Suppressor macrophage treated with lipopolysaccharide for 1 hour (primary cell): ENCODE results near the gene BRK1.
"Not testable (repeated sequence)": the region's sequence is repeated elsewhere in the genome, so short reads cannot be mapped to it uniquely, and the experiment has no call there.

Source experiments
- DNase-seq, 3 donors: peaks; one replicate each; pipeline ENCODE4 v3.0.0-alpha.2; 2020 to 2022

Gene BRK1

DNA sequence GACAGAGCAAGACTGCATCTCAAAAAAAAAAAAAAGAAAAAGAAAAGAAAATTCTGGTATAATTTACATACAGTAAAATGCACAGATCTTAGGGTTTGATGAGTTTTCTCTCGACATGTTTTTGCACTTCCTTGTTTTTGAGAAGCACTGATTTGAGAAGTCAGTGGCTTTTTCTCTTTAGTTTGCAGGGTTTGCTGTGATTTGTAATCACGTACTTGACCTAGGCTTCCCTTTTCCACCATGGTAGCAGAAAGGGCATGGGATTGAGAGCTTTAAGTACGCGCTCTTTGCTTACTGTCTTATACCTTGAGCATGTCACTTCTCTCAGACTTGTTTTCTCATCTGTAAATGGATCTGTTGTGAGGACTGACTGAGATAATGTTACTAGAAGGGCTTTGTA, 30.2 kb downstream of the BRK1 start:
- peak; percentile 58 to 78 (median 71) for DNase-seq

DNA sequence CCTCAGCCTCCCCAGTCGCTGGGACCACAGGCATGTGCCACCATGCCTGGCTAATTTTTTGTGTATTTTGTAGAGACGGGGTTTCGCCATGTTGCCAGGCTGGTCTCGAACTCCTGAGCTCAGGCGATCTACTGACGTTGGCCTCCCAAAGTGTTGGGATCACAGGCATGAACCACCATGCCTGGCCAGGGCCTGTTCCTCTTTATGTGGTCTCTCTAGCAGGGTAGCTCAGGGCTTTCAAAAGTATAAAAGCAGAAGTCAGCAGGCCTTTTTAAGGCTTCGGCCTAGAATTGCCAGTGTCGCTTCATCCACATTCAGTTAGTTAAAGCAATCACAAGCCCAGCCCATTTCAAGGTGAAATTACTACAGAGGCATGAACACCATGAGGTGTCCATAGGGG, 33.8 kb downstream of the BRK1 start:
- DNase-seq: peak; percentile 60 to 68 (median 67)

DNA sequence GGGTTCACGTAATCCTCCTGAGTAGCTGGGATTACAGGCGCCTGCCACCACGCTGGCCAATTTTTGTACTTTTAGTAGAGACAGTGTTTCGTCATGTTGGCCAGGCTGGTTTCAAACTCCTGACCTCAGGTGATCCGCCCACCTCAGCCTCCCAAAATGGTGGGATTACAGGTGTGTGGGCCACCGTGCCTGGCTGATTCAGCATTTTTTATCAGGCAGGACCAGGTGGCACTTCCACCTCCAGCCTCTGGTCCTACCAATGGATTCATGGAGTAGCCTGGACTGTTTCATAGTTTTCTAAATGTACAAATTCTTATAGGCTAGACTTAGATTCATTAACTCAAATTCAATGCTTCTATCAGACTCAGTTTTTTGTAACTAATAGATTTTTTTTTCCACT, 35.5 kb downstream of the BRK1 start:
- DNase-seq: no peak

DNA sequence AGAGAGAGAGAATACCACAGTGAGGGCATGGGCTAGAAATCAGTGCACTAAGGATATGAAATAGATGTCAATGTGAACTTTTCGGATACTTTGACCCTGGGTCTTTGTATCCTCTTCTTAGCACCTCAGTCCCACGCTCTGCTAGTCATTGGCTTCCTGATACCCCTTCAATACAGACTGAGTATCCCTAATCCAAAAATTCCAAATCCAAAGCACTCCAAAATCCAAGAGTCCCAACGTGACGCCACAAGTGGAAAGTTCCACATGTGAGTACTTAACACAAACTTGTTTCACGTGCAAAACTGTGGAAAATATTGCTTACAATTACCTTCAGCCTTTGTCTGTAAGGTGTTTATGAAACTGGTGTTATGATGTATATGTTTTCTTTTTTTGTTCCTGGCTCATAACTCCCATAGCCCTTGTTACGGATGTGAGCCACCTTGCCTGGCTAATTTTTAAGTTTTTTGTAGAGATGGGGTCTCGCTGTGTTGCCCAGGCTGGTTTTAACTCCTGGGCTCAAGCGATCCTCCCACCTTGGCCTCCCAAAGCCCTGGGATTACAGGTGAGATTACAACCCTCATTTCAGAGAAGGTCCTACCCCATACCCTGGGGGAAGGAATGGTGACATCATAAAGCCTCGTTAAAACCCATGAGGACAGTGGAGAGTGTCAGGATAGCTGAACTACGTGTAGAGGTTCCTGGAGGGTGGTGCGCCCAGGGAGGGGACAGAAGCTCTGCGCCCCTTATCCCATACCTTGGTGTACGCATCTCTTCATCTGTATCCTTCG, 39.1 kb downstream of the BRK1 start:
- DNase-seq: no peak

DNA sequence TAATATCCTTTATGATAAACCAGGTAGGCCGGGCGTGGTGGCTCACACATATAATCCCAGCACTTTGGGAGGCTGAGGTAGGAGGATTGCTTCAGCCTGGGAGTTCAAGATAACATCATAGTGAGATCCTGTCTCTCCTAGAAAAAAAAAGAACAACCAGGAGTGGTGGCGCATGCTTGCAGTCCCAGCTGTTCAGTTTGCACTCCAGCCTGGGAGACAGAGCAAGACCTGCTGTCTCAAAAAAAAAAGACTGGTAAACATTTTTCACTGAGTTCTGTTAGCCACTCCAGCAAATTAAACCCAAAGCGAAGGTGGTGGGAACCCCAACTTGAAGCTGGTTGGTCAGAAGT, 39.6 kb downstream of the BRK1 start:
- no peak for DNase-seq

DNA sequence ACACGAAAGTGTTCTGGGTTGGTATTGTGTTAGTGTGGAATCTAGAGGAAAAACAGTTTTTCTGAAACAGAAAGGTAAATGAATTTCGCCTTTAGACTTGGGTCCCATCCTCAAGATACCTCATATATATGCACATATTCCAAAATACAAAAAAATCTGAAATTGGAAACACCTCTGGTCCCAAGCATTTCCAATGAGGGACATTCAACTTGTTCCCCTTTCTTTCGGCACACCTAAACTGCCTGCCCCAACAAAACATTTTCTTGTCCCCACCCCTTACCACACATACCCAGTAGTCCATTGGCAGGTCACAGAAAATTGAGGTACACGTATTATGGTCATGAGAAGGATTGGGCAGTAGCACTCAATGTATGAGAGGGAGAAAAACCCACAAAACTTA, 40.2 kb downstream of the BRK1 start:
- no peak for DNase-seq

DNA sequence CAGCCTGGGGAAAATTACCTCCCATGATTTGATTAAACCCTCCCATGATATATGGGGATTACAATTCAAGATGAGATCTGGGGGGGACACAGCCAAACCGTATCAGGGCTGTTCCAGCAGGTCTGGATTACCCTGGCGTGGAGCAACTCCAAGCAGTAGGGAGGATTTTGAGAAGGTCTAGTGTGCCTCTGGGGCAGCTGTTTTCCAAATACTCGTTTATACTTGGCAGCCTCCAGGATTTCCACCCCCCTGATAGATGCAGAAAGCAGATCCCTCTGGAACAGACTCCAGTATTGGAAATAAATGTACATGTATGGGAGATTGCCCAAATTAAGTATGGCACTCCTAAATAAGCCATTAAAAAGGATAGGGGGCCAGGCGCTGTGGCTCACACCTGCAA, 41.6 kb downstream of the BRK1 start:
- DNase-seq: no peak

DNA sequence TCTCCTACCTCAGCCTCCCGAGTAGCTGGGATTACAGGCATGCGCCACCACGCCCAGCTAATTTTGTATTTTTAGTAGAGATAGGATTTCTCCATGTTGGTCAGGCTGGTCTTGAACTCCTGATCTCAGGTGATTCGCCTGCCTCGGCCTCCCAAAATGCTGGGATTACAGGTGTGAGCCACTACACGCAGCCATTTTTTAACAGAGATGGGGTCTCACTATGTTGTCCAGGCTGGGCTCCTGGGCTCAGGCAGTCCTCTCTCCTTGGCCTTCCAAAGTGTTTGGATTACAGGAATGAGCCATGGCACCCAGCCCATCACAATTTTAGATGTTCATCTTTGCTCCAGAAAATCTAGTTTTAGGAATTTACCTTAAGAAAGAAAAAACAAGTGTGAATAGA, 43.1 kb downstream of the BRK1 start:
- not testable (repeated sequence) for DNase-seq

DNA sequence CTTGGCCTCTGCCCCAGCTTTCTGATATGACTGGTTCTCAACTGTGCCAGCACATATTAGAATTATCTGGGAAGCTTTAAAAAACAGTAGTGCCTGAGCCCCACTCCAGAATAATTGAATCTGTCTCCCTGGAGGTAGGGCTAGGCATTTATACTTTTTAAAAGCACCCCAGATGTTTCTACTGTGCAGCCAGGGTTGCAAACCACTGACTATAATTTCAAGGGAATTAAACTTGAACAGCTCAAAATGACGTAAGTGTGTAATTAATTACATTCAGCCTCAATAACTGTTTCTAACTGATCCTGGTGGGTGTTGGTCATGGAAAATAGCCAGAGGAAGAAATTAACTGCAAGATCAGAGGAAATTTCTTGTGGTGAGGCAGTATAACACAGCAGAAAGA, 44.9 kb downstream of the BRK1 start:
- no peak for DNase-seq

DNA sequence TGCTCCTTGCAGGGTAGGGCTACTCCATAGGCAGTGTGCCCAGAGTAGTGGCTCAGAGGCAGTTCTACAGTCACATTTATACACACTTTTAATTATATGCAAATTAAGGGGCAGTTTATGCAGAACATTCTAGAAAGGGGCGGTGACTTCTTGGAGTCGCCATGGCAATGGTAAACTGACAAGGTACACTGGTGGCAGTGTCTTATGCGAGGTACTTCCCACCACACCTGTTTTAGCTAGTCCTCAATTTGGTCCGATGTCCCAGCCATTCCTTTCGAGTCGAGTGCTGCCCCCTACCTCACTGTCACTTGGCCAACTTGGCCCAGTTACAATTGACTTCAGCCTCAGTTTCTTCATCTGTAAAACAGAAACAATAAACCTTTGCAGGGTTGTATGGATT, 45.5 kb downstream of the BRK1 start:
- DNase-seq: no peak

DNA sequence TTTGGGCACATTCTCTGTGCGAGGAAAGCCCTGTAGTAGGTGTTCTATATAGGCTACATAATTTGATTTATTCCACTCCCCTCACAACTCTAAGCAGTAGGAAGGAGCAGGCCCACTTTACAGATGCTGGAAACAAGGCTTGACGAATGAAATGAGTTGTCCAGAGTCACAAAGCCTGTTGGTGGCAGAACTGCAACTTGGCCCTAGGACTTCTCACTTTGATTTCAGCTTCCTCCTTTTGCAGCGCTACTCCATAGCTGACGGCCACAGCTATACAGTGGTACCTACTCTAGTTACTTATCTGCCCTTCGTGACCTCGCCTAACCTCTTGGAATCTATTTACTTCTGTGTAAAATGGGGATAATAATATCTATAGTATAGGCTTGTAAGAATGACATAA, 46.7 kb downstream of the BRK1 start:
- peak; percentile 56 to 61 (median 57) for DNase-seq

DNA sequence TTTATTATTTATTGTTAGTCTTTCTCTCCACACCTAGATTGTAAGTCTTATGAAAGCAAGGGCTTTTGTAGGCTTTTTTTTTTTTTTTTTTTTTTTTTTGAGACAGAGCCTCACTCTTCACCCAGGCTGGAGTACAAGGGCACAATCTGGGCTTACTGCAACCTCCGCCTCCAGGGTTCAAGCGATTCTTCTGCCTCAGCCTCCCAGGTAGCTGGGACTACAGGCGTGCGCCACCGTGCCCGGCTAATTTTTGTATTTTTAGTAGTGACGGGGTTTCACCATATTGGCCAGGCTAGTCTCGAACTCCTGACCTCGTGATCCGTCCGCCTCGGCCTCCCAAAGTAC, 48.7 kb downstream of the BRK1 start:
- not testable (repeated sequence) for DNase-seq

DNA sequence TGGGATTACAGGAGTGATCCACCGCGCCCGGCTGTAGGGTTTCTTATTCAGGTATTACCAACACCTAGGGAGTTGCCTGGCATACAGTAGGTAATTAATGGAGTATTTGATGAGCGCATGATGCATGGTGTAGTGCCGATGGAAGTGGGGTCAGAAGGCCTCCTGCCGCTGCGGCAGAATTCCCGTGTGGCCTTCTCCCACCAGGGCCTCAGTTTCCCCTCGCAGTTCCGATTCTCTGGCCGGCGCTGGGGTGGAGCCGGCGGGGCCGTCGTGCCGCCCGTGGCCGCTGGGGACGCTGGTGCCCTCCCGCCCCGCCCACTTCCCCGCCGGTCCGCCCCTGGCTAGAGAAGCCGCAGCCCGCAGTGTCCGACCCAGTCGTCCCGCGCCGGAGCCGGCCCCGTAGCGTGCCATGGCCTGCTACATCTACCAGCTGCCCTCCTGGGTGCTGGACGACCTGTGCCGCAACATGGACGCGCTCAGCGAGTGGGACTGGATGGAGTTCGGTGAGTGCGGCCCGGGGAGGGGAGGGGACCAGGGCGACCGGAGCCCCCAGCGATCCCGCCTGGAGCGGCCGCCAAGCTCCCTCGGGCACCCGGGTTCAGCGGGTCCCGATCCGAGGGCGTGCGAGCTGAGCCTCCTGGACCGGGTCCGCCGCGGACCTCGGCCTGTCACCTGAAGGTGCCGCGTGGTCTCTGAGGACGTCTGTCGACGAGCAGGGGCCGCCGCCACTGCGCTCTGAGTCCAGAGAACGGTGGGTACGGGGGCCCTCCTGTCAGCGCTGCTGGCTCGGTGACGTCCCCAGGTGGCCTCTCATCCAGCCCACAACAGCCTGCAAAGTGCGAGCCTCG, 49.3 kb downstream of the BRK1 start, which contains the start of gene IRAK2:
Gene IRAK2 (plus strand): TSS at position 374 of the 848 bp plus-strand sequence. CDS start 36 bp downstream, at position 410.
- peak; percentile 84 to 96 (median 92) for DNase-seq

DNA sequence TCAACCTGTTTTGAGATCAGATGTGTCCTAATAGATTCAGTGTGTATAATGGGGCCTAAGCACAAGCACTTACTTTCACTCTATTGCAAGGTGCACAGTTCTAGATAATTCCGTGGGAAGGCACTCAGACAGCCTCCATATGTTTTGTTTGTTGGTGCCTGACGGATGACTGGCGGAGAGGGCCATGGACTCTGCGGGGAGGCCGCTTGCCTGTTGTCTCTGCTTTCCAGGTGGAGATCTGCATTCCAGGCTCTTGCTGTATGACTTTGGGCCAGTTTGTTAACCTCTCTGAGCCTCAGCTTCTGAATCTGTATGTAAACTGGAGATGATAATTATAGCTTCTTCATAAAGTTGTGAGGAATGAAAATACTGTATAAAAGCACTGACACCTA, 50.7 kb downstream of the BRK1 start:
- no peak for DNase-seq

DNA sequence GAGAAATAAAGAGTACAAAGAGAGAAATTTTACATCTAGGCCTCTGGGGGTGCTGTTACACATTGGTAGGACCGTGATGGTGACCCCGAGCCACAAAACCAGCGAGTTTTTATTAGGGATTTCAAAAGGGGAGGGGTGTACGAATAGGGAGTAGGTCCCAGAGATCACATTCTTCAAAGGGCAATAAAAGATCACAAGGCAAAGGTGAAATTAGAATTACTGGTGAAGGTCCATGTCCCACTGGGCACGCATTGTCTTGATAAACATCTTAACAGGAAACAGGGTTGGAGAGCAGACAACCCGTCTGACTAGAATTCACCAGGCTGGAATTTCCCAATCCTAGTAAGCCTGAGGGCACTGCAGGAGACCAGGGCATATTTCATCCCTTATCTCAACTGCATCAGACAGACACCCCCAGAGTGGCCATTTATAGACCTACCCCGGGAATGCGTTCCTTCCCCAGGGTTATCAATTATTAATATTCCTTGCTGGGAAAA, 53.6 kb downstream of the BRK1 start:
- no peak for DNase-seq

DNA sequence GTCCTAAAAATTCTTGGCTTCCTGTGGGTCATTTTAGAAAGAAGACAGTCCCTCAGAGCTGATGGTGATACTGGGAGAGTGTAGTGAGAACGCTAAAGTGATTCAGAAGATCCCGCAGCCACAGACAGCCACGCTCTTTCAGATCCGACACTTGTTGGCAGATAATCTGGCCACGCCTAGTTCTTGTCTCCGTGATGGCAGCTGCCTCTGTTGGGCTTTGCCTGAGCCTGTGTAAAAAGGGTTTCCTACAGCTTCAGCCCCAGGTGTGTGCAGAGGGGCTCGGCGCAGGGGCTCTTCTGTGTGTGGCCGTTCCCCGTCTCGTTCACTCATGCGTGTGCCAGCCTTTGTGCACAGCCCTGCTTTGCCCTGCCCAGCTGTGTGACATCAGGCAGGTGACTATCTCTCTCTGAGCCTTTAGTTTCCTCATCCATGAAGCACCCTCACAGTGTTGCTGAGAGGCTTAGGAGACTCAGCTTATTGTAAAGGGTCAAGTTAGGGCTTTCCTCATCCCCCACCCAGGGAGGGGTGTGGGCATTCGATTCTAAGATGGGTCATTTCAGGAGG, 55.5 kb downstream of the BRK1 start:
- DNase-seq: no peak

DNA sequence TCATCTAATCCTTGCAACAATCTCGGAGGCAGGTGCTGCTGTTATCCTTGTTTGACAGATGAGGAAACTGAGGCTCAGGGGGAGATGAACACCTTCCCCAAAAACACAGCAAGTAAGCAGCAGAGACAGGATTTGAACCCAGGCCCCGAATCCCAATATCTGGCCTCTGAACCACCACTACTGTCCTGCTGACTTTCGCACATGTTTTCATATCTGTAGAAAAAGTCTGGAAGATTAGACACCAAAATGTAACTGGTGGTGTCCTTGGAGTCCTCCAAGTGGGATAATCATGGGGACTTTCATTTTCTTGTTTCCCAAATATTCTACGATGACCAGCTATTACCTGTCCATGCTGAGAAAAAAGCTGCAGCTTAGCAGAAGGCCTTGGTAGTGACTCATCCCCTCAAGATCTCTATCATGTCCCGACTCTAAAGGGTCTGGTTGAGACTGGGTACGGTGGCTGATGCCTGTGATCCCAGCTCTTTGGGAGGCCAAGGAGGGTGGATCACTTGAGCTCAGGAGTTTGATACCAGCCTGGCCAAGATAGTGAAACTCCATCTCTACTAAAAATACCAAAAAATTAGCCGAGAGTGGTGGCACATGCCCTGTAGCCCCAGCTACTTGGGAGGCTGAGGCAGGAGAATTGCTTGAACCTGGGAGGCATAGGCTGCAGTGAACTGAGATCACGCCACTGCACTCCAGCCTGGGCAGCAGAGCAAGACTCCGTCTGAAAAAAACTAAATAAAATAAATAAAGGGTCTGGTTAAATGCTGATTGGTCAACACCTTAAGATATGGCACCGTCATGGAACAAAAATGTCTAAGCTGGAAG, 57.8 kb downstream of the BRK1 start:
- DNase-seq: peak; percentile 60 to 70 (median 65)

DNA sequence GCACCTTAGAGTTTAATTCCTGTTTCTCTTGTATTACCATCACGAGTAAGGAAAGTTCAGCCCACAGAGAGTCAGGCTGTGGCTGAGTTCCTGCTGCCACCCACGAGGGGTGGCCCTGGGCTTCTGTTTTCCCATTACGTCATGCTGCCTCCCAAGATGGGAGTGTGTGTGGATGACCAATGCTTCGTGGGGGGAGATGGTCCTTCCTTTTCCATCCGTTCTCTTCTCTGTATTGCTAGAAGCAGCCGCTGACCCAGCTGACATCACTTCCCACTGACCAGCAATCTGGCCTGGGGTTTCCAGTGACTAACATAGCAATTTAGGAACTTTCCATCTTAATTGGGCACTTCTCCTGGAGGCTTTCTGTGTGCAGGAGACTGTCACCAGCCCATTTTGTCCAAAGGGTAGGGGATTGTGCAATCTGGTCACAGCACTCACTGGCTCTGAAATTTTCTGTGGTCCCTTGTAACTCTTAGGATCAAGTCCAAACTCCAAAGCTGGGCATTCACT, 58.5 kb downstream of the BRK1 start:
- peak; percentile 98 to 100 (median 99) for DNase-seq

DNA sequence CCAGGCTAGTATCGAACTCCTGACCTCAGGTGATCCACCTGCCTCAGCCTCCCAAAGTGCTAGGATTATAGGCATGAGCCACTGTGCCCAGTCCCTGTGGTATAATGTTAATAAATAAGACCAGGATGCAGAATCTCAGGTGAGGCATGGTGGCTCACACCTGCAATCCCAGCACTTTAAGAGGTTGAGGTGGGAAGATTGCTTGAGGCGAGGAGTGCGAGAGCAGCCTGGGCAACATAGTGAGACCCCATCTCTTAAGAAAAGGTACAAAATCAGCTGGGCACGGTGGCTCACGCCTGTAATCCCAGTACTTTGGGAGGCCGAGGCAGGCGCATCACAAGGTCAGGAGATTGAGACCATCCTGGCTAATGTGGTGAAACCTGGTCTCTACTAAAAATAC, 59.9 kb downstream of the BRK1 start:
- not testable (repeated sequence) for DNase-seq

DNA sequence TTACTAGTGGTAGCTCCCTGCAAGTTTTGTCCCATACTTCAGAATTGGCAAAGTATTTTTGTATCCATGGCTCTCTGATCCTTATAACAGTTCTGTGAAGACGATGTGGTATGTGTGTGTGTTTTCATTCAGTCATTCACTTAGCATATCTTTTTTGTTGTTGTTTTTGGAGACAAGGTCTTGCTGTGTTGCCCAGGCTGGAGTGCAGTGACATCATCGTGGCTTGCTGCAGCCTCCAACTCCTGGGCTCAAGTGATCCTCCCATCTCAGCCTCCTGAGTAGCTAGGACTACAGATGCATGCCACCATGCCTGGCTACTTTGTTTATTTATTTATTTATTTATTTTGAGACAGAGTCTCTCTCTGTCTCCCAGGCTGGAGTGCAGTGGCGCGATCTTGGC, 60.7 kb downstream of the BRK1 start:
- DNase-seq: not testable (repeated sequence)
